ENCODE measurements around the gene FTSJ1.
A peak's percentile ranks its signal among the peaks of the same experiment; 100 is the strongest.

DNA sequence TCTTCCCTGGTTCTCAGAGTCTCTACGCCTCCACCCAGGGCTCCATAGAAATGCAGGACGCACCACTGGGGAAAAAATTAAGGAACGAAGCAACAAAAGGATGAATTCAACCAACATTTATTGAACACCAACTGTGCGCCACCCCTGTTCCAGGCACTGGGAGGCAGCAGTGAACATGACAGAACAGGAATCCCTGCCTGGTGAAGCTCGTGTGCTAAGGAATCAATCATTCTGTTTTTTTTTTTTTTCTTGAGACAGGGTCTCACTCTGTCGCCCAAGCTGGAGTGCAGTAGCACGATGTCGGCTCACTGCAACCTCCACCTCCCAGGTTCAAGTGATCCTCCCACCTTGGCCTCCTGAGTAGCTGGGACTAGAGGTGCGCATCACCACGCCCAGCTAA, 1.9 kb upstream of the FTSJ1 start:
- no peak for TF ChIP-seq EZH2 (IDR thresholded peaks at IDR 0.05; ENCODE audit: borderline replicate concordance, low read depth, low read length, poor library complexity, severe bottlenecking)
- TF ChIP-seq, protein P1, sequence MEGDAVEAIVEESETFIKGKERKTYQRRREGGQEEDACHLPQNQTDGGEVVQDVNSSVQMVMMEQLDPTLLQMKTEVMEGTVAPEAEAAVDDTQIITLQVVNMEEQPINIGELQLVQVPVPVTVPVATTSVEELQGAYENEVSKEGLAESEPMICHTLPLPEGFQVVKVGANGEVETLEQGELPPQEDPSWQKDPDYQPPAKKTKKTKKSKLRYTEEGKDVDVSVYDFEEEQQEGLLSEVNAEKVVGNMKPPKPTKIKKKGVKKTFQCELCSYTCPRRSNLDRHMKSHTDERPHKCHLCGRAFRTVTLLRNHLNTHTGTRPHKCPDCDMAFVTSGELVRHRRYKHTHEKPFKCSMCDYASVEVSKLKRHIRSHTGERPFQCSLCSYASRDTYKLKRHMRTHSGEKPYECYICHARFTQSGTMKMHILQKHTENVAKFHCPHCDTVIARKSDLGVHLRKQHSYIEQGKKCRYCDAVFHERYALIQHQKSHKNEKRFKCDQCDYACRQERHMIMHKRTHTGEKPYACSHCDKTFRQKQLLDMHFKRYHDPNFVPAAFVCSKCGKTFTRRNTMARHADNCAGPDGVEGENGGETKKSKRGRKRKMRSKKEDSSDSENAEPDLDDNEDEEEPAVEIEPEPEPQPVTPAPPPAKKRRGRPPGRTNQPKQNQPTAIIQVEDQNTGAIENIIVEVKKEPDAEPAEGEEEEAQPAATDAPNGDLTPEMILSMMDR (conservative IDR thresholded peaks at IDR 0.05; ENCODE audit: low read depth, low read length), result peak; percentile 47

Data from A673 (cell line).